Activated CD8-positive, alpha-beta T cell treated with anti-CD3 and anti-CD28 coated beads for 36 hours (primary cell): Measurements from ENCODE around the gene CREBBP. TPM values are rescaled to one million over a fixed set of nuclear protein-coding genes. Genes with fewer than 3 reads are reported as not detected.
A peak's percentile ranks its signal among the peaks of the same experiment; 100 is the strongest.

Source experiments
- ATAC-seq: fragments of 200-7000 bp; cut with Tn5 transposase; one replicate; pipeline ENCODE4 v1.10.0; 2021; ENCODE audit warnings: mild to moderate bottlenecking, moderate library complexity
- CTCF ChIA-PET: fragments of 350-600 bp; sonication (Branson Sonifier 250); formaldehyde crosslinking; loops from one replicate; lab custom pipeline; 2021; ENCODE audit warnings: antibody characterized with exemption; lab: Charles Lee
- POLR2A ChIA-PET: fragments of 350-600 bp; sonication (Branson Sonifier 250); formaldehyde crosslinking; loops from one replicate; lab custom pipeline; 2021; ENCODE audit warnings: antibody characterized with exemption; lab: Charles Lee
- DNase-seq: peaks from one replicate; pipeline ENCODE4 v3.0.0-alpha.2; 2020
- H3K27ac Mint-ChIP-seq: one replicate; pipeline ENCODE4 v1.8.0; 2021; ENCODE audit warnings: mild to moderate bottlenecking, mixed read lengths
- H3K27me3 Mint-ChIP-seq: one replicate; pipeline ENCODE4 v1.8.0; 2021; ENCODE audit warnings: mixed read lengths
- H3K36me3 Mint-ChIP-seq: one replicate; pipeline ENCODE4 v1.8.0; 2021; ENCODE audit warnings: low read depth, mixed read lengths
- H3K4me1 Mint-ChIP-seq: one replicate; pipeline ENCODE4 v1.8.0; 2021; ENCODE audit warnings: low read depth, mixed read lengths
- H3K4me3 Mint-ChIP-seq: one replicate; pipeline ENCODE4 v1.8.0; 2021; ENCODE audit warnings: mild to moderate bottlenecking, moderate library complexity, mixed read lengths
- H3K9me3 Mint-ChIP-seq: one replicate; pipeline ENCODE4 v1.8.0; 2021; ENCODE audit warnings: mixed read lengths
- intact Hi-C: fragments of 100-400 bp; cut with micrococcal nuclease; formaldehyde crosslinking; loops from one replicate; pipeline ENCODE4 v1.10.0; 2022
- total RNA-seq, 2 experiments: library from RNA; stranded (reverse); gene quantifications; one replicate each; pipeline ENCODE4 v1.2.3, GENCODE V29; 2021
- TF ChIP-seq, protein P1 (sequence below): fragments of 200-600 bp; IDR thresholded peaks from one replicate; pipeline ENCODE4 v1.8.0; 2022; ENCODE audit warnings: antibody characterized with exemption, mild to moderate bottlenecking

CREBBP gene
- total RNA-seq, 2 experiments from 2014 or later: 27.9 to 33.5 TPM

DNA sequence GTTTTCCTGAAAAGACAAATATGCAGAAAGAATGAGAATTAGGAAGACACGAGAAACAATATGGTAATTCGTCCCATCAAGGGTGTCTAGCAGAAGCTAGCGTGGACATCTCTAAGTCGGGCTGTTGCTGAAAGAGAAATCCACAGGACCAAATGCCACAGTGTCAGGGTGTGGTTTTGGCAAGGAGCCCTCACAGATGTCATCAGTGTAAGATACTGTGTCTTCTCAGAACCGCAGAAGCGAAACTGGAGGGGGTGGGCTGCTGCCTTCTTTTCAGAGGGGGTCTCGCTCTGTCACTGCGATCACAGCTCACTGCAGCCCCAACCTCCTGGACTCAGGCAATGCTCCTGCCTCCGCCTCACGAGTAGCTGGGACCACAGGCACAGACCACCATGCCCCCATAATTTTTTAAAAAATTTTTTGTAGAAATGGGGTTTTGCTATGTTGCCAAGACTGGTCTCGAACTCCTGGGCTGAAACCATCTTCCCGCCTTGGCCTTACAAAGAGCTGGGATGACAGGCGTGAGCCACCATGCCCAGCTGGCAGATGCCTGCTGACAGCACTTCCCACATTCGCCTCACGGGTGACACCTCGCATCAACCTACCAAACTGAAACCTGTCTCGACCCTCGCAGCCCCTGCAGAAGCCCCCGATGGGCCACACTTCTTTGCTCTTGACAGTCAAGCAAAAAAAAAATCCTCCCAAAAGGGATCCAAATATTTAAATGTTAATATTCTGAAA lies 189.4 kb downstream of the CREBBP start:
- TF ChIP-seq, protein P1, sequence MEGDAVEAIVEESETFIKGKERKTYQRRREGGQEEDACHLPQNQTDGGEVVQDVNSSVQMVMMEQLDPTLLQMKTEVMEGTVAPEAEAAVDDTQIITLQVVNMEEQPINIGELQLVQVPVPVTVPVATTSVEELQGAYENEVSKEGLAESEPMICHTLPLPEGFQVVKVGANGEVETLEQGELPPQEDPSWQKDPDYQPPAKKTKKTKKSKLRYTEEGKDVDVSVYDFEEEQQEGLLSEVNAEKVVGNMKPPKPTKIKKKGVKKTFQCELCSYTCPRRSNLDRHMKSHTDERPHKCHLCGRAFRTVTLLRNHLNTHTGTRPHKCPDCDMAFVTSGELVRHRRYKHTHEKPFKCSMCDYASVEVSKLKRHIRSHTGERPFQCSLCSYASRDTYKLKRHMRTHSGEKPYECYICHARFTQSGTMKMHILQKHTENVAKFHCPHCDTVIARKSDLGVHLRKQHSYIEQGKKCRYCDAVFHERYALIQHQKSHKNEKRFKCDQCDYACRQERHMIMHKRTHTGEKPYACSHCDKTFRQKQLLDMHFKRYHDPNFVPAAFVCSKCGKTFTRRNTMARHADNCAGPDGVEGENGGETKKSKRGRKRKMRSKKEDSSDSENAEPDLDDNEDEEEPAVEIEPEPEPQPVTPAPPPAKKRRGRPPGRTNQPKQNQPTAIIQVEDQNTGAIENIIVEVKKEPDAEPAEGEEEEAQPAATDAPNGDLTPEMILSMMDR: peak; percentile 4
- Mint-ChIP-seq H3K36me3 (peaks cover 45% of the 10 kb centered on the region), H3K4me1 (peaks cover 18% of the 10 kb centered on the region), H3K4me3 (no peak overlapping the region), H3K9me3 (no peaks in the 10 kb centered on the region), H3K27ac (no peak overlapping the region), H3K27me3 (no peaks in the 10 kb centered on the region)
- CTCF ChIA-PET: interaction anchor here (0.6 to 2.0 kb wide), 9 partner anchors 8 to 247 kb away, joined by 3 to 18 read pairs (median 5); no protein-coding TSS in a partner anchor
- intact Hi-C loops: loop anchor here (10.0 kb wide), 1 partner anchor 184 kb away; no protein-coding TSS in a partner anchor
- ATAC-seq (peak; percentile 21), DNase-seq (peak; percentile 16)
- POLR2A ChIA-PET: interaction anchor here (0.7 to 1.6 kb wide), 4 partner anchors 10 to 189 kb away, joined by 3 to 6 read pairs (median 4); partner anchors contain the start of genes CREBBP and TRAP1

DNA sequence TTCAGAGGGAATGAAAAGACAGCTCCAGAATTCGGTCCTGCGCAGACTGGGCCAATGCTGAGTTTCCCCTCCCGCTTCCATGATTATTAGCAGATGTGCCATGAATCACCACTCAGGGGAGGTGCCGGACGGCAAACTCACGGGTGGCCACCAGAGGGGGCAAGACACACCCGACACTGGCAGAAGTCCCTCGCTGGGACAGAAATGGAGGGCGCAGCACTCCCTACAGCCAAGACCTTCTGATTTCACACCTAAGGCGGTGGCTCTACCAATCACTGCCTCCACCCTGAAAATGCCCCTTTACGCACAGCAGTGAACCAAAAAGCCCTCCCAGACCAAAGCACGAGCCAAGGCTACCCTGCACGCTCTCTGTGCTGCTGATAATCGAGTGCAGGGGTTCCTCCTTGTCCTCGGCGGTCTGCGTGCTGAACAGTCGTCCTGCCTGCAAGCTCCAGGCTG lies 190.0 kb downstream of the CREBBP start:
- peaks cover 18% of the 10 kb centered on the region for H3K4me1 Mint-ChIP-seq
- ChIA-PET CTCF (interaction anchor here (0.6 to 2.0 kb wide), 11 partner anchors 8 to 248 kb away, joined by 3 to 18 read pairs (median 4); partner anchors contain the start of gene CREBBP), POLR2A (interaction anchor here (0.5 to 1.6 kb wide), 4 partner anchors 24 to 211 kb away, joined by 3 to 6 read pairs (median 4); partner anchors contain the start of gene CREBBP)
- TF ChIP-seq, protein P1: peak; percentile 88
- H3K36me3 Mint-ChIP-seq: peaks cover 49% of the 10 kb centered on the region
- no peaks in the 10 kb centered on the region for H3K9me3 Mint-ChIP-seq
- H3K27ac Mint-ChIP-seq: no peak overlapping the region
- H3K4me3 Mint-ChIP-seq: no peak overlapping the region
- ATAC-seq: peak; percentile 98
- intact Hi-C loops: loop anchor here (10.0 kb wide), 1 partner anchor 184 kb away; no protein-coding TSS in a partner anchor
- DNase-seq: peak; percentile 91
- no peaks in the 10 kb centered on the region for H3K27me3 Mint-ChIP-seq

DNA sequence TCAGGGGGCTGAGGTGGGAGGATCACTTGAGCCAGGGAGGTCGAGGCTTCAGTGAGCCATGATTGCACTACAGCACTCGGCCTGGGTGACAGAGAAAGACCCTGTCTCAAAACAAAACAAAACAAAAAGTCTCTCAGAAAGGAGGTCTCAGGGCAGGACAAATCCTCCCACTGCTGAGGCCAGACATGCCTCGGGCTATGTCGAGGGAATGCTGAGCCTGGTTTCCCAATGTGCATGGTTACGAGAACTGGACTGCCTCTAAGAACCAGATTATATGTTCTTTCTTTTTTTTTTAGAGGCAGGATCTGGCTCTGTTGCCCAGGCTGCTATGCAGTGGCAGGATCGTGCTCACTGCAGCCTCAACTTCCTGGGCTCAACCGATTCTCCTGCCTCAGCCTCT lies 190.8 kb downstream of the CREBBP start:
- TF ChIP-seq, protein P1: no peak

DNA sequence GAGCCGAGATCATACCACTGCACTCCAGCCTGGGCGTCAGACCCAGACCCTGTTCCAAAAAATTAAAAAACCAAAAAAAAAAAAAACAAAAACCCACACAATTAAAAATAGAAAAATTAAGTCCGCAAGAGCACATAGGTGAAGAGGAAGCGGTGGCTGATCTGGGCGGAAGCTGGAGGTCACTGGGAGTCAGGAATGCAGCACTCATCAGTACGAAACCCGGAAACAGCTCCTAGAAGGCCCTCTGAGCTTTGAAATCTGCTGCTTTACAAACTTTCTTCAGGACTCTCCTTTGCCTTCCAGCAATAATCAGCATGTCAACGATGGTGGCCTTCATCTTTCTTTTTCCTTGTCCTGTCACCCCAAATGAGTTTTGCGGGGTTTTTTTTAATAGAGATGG lies 192.7 kb downstream of the CREBBP start:
- ATAC-seq: no peak
- H3K4me1 Mint-ChIP-seq: peaks cover 17% of the 10 kb centered on the region
- no peaks in the 10 kb centered on the region for H3K9me3 Mint-ChIP-seq
- TF ChIP-seq, protein P1: no peak
- ChIA-PET CTCF (interaction anchor here (1.6 kb wide), 1 partner anchor 33 kb away, joined by 5 read pairs; the partner anchor contains the start of gene DNASE1), POLR2A (interaction anchor here (0.6 to 1.3 kb wide), 2 partner anchors 9 to 191 kb away, joined by 3 read pairs; no protein-coding TSS in a partner anchor)
- H3K36me3 Mint-ChIP-seq: peaks cover 51% of the 10 kb centered on the region
- intact Hi-C loops: no loop called here
- DNase-seq: no peak
- H3K27me3 Mint-ChIP-seq: no peaks in the 10 kb centered on the region
- no peak overlapping the region for H3K4me3 Mint-ChIP-seq
- H3K27ac Mint-ChIP-seq: no peak overlapping the region

More for the DNA sequence above, 190.8 kb downstream of the CREBBP start:
- no peaks in the 10 kb centered on the region for H3K27me3 Mint-ChIP-seq
- DNase-seq (no peak), ATAC-seq (no peak)
- H3K27ac Mint-ChIP-seq: no peak overlapping the region
- intact Hi-C loops: loop anchor here (10.0 kb wide), 1 partner anchor 185 kb away; no protein-coding TSS in a partner anchor
- H3K4me1 Mint-ChIP-seq: peaks cover 17% of the 10 kb centered on the region
- ChIA-PET POLR2A (interaction anchor here (0.5 to 0.6 kb wide), 2 partner anchors 23 to 212 kb away, joined by 3 to 4 read pairs; no protein-coding TSS in a partner anchor), CTCF (interaction anchor here (0.6 to 2.0 kb wide), 8 partner anchors 8 to 191 kb away, joined by 3 to 18 read pairs (median 5); partner anchors contain the start of gene CREBBP)
- peaks cover 49% of the 10 kb centered on the region for H3K36me3 Mint-ChIP-seq
- H3K9me3 Mint-ChIP-seq: no peaks in the 10 kb centered on the region
- no peak overlapping the region for H3K4me3 Mint-ChIP-seq
